Endometrial microvascular endothelial cells (primary cell): ENCODE results near the gene CDC45. TPM values are rescaled to one million over a fixed set of nuclear protein-coding genes. Genes with fewer than 3 reads are reported as not detected.

Source experiments
- in situ Hi-C: cut with HindIII; loops from 2 replicates; pipeline ENCODE4 v1.10.0; 2017; ENCODE audit warnings: low sequenced_read_pairs, low pct_unique_long_range_greater_than_20kb; ENCODE audit errors: inconsistent ontology term
- total RNA-seq: library from RNA; depleted of rRNA; stranded (reverse); fragments of >200 nt; gene quantifications from one replicate; pipeline ENCODE4 v1.2.3, GENCODE V29; 2015; ENCODE audit errors: inconsistent ontology term

The CDC45 gene
- total RNA-seq, 1 donor from 2014 or later, result 43.1 TPM

GRCh38 chr22:19568337-19569275 lies 88.9 kb downstream of the CDC45 start:
- in situ Hi-C loops, result no loop called here

GRCh38 chr22:19569276-19569640 lies 89.5 kb downstream of the CDC45 start:
- in situ Hi-C loops, result no loop called here

DNA sequence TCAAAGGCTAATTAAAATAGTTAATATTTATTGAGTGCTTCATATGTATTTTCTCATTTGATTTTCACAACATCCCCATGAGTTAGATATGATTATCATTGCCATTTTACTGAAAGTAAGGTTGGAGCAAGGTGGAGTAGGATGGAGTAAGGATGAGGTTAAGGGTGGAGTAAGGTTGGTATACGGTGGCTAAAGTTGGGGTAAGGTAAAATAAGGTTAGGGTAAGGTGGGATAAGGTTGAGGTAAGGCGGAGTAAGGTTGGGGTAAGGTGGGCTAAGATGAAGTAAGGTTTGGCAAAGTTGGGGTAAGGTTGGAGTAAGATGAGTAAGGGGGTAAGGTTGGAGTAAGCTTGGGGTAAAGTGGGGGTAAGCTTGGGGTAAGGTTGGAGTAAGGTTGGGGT lies 90.3 kb downstream of the CDC45 start:
- in situ Hi-C loops, result no loop called here

Other genes starting within 250 kb of the CDC45 start
- 1.8 TPM for gene CLTCL1, start 188.2 kb upstream of the CDC45 start, total RNA-seq
- gene HIRA, start 48.2 kb upstream of the CDC45 start, total RNA-seq, result 18.4 TPM
- 38.3 TPM for gene MRPL40, start 47.4 kb upstream of the CDC45 start, total RNA-seq
- gene C22orf39, start 32.2 kb upstream of the CDC45 start, total RNA-seq, result 46.5 TPM
- 93.5 TPM for gene UFD1, start 727 bp upstream of the CDC45 start, total RNA-seq
- 621 TPM for gene CLDN5, start 44.5 kb downstream of the CDC45 start, total RNA-seq
- 0.46 TPM for gene SEPTIN5, start 234.6 kb downstream of the CDC45 start, total RNA-seq
- not detected for gene GP1BB, start 243.6 kb downstream of the CDC45 start, total RNA-seq